GM19035 (cell line): ENCODE data around the gene OGFR.

Source experiments
- ATAC-seq: cut with Tn5 transposase; IDR thresholded peaks from one replicate; pipeline ENCODE4 v1.9.1; 2021; ENCODE audit not compliant: unreplicated experiment

The OGFR gene

DNA sequence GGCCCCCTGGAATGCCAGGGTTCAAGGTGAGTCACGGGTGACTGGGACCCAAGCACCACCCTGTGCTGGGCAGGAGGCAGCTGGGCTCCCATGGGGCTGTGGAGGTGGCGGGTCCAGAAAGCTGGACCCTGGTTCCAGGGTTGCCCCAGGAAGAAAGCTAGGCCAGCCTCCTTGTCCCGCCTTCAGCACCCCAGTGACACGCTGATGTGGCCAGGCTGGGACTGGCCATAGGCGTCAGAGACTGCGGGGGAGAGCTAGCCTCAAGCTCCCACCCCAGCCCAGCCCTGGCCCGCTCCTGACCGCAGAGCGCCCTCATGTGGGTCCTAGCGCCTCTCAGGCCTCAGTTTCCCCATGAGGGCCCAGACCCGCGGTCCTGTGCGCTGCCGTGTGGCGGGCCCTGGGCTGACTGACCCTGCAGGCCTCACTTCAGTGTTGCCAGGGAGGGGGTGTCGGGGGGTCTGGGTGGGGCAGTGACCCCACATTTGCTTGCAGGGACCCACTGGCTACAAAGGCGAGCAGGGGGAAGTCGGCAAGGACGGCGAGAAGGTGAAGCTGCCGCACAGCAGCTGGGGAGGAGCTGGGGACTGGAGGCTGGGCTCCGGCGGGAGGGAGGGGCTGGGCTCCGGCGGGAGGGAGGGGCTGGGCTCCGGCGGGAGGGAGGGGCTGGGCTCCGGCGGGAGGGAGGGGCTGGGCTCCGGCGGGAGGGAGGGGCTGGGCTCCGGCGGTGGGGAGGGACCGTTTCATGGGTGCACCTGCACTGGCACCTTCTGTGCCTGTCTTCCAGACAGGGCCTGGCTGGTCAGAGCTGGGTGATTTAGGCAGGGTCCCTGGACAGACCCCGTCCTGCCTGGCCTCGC is 20.1 kb downstream of the OGFR start:
- ATAC-seq, result no peak

DNA sequence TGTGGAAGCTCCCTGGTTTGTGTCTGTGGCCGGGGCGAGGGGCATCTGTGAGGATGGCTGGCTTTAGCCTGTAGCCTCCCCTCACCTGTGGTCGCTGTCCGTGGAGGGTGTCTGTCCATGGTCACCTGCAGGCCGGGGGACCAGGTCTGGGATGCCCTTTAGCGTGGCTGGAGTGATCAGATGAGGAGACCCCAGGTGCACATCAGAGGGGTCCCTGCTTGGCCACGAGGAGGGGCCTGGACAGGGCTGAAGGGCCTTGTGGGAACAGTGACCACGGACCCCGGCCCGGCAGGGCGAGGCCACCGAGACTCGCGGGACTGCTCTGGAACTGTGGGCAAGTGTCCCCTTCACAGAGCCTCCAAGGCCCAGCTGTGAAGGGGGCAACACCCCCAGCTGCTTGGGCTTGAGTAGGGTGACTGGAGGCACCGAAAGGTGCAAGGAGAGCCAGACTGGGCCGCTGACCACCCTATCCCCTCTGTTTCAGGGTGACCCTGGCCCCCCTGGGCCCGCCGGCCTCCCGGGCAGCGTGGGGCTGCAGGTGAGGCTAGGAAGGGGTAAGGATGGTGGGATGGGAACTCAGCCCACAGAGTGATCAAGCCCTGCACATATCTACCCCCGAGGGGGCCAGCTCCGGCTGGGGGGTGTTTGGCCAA is 20.8 kb downstream of the OGFR start:
- no peak for ATAC-seq

DNA sequence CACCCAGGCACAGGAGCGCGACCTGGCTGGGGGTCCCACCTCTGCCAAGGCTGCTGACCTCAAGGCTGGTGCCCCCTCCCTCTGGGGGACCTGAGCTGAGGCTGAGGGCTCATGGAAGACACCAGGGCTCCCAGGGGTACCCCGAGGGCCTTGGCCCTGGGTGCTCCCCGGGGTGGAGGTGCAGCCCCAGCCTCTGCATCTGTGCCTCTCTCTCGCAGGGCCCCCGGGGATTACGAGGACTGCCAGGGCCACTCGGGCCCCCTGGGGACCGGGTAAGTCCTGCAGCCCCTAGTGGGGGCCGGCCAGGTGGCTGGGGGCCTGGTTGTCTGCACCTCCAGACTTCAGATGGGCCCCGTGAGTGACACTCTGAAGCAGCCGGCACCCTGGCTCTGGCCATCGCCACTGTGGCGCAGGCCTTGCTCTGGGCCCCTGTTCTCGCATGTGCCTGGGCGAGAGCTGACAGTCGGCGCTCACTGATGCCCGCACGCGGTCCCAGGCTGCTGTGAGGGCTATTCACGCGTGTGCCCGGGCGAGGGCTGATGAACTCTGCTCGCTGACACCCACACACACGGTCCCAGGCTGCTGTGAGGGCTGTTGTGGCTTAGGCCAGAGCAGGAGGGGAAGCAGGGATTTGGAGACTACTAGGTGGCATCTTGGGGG is 21.5 kb downstream of the OGFR start:
- no peak for ATAC-seq

DNA sequence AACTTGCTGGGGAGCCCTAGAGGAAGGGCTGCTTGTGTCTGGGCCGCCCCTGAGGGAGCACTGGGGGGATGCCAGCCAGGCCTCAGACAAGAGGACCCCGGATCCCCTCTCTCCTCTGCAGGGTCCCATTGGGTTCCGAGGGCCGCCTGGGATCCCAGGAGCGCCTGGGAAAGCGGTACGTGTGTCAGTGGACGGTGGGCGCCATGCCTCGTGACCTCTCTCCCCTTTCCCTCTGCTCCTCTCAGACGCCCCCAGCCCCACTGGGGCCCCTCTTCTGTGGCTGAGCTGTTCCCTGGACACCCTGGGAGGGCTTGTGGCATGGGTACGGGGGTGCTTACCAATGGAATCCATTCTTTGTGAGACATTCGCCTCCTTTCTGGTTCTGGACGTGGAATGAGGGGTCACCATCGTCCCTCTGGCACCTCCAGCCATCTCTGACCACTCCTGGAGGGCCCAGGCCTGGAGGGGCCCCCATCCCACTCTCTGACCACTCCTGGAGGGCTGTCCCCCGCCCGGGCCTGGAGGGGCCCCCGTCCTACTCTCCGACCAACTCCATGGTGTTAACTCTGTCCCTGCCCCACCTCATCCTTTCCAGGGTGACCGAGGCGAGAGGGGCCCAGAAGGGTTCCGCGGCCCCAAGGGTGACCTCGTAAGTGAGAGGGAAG is 22.1 kb downstream of the OGFR start:
- ATAC-seq, result no peak

DNA sequence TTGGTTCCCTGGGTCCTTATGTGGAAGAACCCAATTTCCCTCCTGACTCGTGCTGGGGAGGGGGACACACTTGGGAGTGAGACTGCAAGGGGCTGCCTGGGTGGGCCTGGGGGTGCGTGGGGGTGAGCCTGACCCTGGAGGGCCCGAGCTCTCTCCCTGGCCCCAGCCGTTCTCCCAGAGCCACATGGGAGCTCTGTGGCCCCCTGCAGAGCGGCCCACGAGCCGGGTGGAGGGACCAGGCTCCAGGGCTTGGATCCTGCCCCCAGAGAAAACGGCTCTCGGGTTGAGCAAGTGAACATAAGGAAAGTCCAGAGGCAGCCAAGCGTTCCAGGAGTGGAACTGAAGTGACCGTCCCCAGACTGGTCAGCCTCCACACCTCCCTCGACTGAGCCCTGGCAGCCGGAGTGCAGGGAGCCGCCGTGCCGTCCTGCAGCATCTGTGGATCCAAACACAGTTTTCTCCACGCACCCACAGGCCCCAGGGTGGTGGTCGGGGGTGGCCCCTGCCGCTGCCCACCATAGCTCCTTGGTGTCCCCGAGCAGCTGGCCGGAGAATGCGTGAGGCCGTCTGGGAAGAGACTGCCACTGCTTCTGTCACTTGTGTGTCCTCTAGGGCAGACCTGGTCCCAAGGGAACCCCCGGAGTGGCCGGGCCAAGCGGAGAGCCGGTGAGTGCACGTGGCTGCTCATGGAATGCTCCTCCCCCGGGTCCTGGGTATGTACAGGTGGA is 22.8 kb downstream of the OGFR start:
- no peak for ATAC-seq

DNA sequence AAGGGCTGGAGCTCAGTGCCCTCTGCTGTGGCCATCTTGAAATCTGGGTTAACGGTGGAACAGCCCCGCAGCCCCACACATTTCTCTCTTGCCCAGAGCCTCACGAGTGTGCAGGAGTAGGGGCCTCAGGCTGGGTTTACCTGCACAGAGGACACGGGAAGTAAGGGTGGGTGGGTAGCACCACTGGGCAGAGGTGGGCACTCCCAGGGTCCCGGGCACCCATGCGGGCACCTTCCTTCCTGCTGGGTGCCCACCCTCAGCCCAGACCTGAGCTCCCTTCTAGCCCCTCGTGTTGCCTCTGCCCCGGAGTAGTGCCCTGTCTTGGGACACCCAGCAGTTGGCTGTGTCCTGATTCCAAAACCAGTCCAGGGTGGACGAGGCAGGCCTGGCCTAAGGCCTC is 23.4 kb downstream of the OGFR start:
- ATAC-seq, result no peak

DNA sequence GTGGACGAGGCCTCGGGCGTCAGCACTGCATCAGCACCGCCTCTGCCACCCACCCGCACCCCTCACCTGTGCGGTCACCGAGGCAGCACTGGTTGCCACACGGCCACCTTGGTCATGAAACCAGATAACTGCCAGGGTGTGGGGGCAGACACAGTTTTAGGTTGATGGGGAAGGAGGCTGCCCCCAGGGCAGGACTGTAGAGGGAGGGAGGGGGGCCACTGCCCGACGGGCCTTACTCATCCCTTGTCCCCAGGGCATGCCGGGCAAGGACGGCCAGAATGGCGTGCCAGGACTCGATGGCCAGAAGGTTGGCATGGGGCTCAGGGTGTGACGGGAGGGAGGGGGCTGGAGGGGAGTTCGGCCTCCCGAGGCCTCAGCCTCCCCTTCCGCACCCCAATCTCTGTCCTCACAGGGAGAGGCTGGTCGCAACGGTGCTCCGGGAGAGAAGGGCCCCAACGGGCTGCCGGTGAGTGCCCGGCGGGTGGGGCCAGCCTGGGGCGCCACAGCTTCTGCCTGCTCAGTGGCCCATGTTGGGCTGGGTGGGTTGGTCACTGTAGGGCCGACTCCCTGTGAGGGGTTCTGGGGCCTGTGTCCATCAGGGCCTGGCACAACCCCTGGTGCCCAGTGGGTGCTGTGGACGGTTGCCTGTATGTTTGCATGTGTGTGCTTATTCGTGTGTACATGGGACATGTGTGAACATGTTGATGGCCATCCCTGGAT is 24.0 kb downstream of the OGFR start:
- ATAC-seq, result no peak

DNA sequence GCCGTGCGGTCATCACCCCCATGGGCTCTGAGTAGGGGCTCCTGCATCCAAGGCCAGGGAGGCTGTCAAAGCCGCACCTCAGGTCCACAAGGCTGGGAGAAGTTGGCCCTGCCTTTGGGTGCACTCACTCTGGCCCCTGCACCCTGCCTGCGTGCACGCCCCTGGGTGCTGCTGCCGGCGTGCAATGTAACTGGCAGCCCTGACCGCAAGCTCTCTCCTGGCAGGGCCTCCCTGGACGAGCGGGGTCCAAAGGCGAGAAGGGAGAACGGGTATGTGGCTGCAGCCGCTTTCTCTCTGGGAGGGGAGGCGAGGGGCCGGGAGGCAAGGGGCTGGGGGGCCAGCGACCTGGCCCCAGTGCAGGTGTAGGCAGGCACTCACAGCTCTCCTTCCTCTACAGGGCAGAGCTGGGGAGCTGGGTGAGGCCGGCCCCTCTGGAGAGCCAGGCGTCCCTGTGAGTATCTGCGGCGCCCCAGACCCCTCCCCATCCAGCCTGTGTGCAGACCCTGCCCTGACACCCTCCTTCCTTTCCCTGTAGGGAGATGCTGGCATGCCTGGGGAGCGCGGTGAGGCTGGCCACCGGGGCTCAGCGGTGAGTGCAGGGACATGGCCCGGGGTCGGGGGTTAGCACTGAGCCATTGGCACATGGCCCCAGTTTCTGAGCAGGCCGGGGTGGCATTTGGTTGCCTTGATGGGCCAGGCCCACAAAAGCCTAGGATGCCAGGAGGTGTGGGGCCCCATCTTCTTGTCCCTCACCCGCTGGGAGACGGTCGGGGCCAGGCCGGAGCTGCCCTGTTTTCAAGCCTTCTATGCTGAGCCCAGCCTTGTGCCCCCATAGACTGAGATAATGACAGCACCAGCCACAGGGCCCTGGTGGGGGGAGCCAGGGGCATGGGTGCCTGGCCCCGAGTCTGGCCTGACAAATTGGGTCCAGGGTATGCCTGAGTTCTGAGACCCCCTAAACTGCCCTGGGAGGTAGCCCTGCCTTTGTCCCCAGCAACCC is 24.9 kb downstream of the OGFR start:
- ATAC-seq, result no peak

DNA sequence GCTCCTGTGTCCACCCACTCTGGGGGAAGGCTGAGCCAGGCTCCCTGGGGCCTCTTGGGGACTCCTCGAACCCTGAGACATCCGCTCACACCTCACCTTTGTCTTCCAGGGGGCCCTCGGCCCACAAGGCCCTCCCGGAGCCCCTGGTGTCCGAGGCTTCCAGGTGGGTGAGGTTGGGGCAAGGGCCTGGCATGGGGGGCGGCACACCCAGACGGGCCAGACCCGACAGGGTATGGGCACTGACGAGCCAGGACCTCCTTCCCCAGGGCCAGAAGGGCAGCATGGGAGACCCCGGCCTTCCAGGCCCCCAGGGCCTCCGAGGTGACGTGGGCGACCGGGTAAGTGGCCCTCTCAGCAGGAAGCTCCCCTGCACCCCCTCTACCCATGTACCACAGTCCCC is 25.6 kb downstream of the OGFR start:
- ATAC-seq, result no peak

DNA sequence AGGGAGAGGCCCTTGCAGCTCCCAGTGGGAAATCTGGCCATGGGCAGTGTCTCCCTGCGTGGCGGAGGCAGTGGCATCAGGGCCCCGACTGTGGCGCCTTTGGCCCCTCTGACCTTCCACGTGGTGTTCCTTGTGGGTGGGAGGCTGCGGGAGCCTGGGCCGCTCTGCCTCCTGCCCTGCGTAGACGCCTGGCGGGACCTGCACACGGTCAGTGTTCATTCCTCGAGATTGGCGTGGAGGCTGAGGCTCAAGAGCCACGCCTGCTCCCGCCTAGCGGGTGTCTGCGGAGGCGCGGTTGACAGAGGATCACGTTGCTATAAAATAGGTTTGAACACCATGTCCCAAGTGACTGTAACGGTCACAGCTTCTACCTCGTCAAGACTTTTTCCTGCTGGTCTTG is 26.2 kb downstream of the OGFR start:
- ATAC-seq, result no peak

DNA sequence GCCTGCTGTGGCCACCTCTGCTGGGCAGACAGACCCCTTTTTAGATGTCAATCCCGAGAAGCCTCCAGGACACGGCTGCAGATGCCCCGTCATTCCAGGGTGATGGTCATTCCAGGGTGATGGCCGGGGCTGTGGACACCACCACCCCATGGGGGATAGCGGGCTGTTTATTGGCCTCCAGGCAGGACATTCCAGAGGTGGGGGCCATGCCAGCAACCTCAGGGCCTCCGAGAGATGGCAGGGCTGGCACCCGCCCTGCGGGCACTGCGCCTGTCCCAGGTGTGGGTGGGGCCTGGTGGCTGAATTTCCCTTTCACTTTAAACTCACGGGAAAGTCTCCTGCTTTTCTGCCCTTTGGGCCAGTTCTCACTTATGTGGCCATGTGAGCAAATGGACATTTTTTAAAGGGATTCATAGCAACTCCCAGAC is 26.7 kb downstream of the OGFR start:
- no peak for ATAC-seq

DNA sequence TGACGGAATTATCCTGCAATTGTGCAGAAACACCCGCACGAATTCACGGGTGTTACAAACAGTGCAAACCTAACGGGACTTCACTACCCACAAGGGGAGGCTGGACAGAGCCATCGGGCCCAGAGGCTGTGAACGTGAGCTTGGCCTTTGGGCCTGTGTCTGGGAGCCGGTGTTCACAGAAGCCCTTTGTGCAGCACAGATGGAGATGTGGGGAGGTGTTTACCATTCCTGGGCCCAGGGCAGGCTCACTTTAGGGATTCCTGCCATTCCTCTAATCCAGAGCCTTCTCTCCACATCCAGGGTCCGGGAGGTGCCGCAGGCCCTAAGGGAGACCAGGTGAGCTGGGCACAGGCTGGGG is 27.2 kb downstream of the OGFR start:
- no peak for ATAC-seq

DNA sequence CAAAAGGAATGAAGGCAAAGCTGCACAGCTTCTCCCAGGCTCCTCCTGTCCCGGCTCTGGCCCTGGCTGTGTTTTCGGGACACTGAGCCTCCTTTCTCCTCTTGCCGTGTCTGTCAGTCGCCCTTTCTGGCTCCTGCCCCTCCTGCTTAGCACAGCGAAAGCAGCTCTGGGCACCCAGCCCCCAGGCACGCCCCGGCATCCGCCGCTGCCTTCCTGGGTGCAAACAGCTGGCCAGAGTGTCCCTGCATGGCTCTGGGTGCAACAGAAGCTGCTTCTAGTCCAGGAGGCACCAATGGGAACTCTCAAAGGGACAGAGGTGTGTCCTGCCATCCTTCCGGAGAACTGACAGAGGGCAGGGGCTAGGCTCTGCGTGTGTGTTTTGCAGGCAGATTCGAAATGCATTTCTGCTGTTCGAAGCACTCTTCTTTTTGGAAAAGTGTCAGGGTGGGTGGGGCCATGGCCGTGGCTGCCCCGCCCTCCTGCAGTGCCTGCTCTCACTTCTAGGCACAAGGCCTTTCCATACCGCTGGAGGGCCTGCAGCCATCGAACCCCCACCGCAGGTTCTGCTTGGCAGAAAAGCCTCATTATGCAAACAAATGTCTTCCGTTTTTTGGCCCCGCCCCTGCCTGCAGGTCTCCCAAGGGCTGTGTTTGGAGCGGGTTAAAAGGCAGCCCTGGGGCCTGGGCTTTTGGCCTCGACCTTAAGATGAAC is 27.7 kb downstream of the OGFR start:
- ATAC-seq, result no peak

DNA sequence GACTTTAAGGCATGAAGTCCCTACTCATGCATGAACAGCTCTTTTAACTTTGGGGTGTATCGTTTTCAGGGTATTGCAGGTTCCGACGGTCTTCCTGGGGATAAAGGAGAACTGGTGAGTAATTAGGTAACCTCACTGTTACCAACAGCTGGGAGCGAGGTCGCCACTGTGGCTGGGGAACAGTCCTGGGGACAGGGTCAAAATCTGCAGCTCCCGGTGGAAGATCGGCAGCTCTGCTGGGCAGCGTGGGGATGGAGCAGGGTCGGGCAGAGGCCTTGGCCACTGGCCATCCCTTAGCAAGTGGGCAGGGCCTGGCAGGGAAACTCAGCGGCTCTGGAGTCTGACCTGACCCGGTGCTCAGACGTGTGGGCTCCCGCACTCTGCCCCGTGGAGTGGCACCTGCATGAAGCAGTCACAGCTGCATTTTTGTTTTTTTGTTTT is 28.3 kb downstream of the OGFR start:
- ATAC-seq, result no peak

DNA sequence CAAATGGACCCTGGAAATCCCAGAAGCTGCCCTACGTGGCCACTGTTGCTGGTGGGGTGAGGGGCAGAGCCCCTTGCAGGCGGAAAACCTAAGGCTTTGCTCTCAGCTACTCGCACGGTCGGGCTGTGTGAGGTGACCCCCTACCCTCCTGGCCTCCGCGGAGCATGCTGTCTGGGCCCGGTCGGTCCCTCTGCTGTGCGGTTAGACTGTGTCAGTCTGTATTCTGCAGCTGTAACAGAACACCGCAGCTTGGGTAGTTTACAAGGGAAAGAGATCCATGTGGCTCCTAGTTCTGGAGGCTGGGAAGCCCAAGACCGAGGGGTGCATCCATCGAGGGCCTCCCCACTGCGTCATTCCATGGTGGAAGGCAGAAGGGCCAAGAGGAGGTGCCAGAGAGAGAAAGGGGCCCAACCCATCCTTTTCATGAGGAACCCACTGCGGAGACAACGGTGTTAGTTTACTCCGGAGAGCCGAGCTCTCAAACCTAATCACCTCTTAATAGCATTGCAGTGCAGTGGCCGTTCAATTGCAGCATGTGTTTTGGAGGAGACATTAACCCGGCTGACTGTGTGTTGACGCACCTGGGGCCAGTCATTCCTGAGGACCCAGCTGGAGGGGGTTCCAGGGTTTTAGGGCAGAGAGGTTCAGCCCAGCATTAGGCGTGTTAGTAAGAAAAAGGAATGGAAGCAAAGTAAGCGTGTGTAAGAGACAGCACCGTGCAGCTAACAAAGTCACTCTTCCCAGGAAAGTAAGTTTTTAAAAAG is 30.5 kb downstream of the OGFR start:
- ATAC-seq, result no peak

DNA sequence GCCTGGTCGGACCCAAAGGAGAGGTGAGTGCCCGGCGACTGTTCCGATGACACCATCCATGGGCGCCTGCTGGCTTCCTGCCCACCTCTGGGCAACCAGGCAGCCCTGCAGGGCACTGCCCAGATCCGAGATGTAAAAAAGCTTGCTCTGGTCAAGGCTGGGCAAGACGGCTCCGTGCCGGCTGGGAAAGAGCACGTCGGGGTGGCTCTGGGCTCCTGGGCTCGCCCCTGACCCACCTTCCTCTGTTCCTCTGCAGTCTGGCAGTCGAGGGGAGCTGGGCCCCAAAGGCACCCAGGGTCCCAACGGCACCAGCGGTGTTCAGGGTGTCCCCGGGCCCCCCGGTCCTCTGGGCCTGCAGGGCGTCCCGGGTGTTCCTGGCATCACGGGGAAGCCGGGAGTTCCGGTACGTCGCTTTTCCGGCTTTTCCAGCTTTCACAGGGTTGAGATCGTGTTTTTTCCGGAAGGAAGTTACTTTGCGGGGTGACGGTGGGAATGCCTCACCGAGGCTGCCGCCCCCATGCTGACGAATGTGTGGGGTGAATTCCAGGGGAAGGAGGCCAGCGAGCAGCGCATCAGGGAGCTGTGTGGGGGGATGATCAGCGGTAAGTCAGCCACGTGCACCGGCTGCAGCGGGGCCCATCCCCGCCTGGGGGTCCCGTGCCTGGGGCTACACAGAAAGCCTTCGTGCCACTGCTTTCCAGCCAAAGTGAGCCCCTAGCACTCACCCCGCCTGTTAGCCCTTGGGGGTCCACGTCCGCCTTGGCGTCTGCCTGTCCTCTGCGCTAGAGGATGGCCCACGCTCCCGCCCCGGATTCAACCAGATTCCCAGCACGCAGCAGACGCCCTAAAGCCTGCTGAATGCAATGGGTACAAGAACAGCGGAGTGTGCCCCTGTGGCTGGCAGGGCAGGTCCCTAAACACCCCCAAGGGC is 31.6 kb downstream of the OGFR start:
- no peak for ATAC-seq
